Erythroblast (primary cell): ENCODE results near the gene C7orf33.
"Not testable (repeated sequence)": the region's sequence is repeated elsewhere in the genome, so short reads cannot be mapped to it uniquely, and the experiment has no call there.

Experiments used
- GATA1 ChIP-seq: IDR thresholded peaks from 2 replicates; pipeline ENCODE4 v1.6.1; 2011; ENCODE audit warnings: low read depth, mild to moderate bottlenecking, control low read depth, low read length, moderate library complexity
- POLR2A ChIP-seq: IDR thresholded peaks from 2 replicates; pipeline ENCODE4 v1.6.1; 2011; ENCODE audit warnings: mild to moderate bottlenecking, low read length

GRCh38 chr7:148573581-148573980 is 17.0 kb upstream of the C7orf33 start:
- not testable (repeated sequence) for TF ChIP-seq POLR2A, GATA1
